NCI-H510A treated with DMSO at 0.1 percent for 48 hours (cell line): Measurements from ENCODE around the gene TRIML2.

Source experiments
- DNase-seq: peaks from one replicate; lab custom pipeline; 2025; lab: John Stamatoyannopoulos, UW

The TRIML2 gene, protein sequence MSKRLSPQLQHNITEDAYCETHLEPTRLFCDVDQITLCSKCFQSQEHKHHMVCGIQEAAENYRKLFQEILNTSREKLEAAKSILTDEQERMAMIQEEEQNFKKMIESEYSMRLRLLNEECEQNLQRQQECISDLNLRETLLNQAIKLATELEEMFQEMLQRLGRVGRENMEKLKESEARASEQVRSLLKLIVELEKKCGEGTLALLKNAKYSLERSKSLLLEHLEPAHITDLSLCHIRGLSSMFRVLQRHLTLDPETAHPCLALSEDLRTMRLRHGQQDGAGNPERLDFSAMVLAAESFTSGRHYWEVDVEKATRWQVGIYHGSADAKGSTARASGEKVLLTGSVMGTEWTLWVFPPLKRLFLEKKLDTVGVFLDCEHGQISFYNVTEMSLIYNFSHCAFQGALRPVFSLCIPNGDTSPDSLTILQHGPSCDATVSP

DNA sequence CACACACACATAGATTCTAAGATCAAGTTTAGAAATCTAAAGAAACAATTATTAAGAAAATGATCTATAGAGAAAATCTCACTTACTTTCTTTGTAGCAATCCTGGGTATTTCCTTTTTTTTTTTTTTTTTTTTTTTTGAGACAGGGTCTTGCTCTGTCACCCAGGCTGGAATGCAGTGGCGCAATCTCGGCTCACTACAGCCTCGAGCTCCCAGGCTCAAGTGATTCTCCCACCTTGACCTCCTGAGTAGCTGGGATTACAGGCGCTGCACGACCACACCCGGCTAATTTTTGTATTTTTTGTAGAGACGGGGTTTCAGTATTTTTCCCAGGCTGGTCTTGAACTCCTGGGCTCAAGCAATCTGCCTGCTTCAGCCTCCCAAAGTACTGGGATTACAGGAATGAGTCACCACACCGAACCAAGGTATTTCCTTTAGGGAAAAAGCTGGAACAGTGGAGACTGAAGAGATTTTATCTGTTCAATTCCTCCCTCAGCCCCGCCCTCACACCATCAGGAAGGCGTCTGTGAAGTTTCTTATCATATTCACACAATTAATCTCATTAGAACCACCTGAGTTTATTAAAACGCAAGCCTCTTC, at the start of gene TRIML2:
Gene TRIML2 (minus strand): TSS at position 447 of the 599 bp plus-strand sequence. CDS start 4,235 bp downstream, outside the sequence.
- DNase-seq, result no peak

DNA sequence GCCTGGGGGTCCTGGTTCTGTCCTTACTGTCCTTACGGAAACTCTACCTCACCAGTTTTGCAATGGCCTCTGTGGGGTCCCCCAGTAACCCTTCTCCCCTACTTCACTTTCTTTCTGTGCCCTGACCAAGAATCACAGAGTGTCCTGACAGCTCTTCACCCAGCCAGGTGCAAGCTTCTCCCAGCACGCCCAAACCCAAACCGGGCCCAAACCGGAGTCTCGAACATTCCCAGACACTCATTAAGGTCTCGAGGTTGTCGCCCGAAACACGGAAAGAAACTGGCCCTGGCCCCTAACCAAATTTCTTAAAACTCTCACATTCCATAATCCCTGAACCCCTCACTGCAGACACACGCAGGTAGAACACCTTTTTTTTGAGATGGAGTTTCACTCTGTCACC, 48.9 kb upstream of the TRIML2 start:
- DNase-seq, result no peak

DNA sequence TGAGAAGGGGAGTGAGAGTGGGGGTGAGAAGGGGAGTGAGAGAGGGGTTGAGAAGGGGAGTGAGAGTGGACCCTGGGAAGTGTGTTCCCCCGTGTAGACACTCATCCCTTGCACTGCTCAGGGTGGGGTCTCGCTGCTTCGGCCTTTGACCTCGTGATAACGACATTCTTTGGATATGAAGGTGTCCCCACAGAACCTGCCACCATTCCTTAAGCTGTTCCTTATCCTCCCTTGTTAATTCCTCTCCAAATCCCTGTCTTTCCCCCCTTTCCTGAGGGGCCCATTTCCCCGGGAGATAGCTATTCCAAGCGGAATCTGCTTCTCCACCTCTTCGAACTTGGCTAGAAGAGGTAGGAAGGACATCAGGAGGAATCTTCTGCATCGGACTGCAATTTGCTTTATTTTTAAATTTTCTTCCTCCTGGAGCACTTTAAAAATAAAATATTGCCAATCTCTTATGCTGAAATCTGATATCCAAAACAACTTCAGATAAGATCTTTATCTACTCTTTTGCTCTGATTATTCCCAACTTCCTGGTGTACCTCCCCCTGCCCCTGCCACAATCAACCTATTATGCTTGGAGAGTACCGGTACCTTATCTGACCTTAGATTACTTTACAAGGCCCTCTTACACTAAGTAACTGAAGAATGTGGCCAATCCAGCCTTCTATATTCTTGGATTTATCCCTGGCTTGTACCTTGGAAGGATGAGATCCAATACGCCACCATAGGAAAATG, 45.4 kb upstream of the TRIML2 start:
- DNase-seq, result no peak

DNA sequence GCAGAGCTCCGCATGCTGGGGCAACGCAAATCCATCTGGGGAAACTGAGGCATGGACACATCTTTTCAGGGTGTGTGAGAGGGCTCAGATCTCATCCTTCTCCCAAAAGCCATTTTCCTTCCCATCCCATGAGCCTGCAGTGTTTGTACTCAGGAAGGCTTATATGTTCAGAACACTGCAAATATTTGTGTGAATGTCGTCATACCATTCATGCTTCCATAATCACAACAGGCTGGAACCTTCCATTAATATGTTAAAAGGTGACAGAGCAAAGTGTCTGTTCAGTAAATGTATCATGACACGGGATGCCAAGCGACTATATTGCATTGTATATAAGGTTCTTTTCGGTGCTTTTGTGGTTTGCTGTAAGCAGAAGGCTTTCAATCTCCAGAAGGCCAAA, 38.4 kb upstream of the TRIML2 start:
- no peak for DNase-seq

DNA sequence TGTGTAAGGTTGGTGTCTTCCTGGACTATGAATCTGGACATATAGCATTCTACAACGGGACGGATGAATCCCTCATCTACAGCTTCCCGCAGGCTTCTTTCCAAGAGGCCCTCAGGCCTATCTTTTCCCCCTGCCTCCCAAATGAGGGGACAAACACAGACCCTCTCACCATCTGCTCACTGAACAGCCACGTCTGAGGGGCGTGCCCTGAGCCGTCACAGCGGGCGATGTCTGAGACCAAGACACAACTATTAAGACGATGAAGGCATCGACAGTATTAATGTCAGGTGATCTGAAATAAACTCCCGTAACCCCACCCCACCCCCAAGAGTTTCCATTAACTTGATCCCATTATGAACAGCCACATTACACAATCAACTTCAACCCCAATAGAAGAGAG, 37.8 kb upstream of the TRIML2 start:
- no peak for DNase-seq

DNA sequence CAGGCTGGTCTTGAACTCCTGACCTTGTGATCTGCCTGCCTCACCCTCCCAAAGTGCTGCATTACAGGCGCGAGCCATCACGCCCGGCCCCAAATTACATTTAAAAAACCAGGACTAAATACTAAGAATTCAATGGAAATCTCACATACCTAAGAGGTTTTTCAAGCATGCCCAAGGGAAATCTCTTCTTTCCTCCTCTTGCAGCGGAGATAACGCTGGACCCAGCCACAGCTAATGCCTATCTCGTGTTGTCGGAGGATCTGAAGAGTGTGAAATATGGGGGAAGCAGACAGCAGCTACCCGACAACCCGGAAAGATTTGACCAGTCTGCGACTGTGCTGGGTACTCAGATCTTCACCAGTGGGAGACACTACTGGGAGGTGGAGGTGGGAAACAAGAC, 37.2 kb upstream of the TRIML2 start:
- no peak for DNase-seq

DNA sequence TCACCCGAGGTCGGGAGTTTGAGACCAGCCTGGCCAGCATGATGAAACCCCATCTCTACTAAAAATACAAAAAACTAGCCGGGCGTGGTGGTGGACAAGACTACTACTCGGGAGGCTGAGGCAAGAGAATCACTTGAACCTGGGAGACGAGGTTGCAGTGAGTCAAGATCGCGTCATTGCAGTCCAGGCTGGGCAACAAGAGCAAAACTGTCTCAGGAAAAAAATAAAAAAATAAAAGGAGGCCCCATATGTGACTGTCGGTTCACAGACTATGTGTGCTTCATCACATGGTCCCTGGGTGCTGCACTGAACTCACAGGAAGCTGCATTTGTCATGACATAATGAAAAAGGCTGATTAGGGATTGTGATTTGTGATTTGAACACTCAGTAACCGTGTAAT, 36.2 kb upstream of the TRIML2 start:
- no peak for DNase-seq

DNA sequence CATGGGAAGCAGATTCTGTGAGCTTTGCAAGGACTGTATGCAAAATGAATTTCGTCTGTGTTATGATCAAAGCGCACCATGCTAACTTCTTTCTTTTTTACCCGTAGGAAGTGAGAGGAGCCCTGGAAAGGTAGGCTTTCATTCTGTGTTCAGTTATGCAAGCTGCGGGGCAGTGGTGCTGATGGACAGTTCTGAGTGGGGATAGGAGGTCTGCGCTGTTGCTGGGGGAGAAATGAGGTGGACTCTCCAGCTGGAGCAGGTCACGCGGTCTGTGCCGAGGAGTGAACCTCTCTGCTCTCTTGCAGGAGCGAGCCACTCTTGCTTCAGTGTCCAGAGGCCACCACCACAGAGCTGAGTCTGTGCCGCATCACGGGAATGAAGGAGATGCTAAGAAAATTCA, 34.3 kb upstream of the TRIML2 start:
- DNase-seq, result no peak

DNA sequence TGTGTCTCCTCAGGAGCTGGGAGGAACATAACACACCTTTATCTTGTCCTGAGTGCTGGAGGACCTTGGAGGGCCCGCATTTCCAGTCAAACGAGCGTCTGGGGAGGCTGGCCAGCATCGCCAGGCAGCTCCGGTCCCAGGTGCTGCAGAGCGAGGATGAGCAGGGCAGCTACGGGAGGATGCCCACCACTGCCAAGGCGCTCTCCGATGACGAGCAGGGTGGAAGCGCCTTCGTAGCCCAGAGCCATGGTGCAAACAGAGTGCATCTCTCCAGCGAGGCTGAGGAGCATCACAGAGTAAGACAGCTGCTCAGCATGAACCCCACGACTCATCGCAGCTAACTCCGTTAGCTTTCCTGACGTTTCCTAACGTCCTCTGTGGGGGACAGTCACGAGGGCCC, 30.3 kb upstream of the TRIML2 start:
- DNase-seq, result no peak

DNA sequence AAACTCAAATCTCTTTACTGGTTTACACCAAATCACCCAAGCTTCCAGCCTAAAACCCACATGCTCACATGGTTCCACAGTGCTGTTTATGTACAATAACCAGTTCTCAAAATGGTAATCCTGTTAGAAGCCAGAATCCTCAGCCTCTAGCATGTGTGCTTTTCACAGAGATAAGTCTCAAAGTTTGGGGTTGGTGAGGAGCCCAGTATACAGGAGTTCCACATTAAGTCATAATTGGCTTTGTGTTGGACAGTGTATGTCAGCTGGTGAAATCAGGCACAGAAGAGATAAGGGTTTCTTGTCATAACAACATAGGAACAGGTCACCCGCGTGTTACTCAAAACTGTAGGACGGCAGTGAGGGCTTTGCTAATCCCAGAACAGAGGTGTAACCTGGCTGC, 29.7 kb upstream of the TRIML2 start, which contains the start of gene TRIML1:
Gene TRIML1 (plus strand): TSS at position 301 of the 400 bp plus-strand sequence. CDS start 118 bp downstream, outside the sequence.
- DNase-seq, result no peak

DNA sequence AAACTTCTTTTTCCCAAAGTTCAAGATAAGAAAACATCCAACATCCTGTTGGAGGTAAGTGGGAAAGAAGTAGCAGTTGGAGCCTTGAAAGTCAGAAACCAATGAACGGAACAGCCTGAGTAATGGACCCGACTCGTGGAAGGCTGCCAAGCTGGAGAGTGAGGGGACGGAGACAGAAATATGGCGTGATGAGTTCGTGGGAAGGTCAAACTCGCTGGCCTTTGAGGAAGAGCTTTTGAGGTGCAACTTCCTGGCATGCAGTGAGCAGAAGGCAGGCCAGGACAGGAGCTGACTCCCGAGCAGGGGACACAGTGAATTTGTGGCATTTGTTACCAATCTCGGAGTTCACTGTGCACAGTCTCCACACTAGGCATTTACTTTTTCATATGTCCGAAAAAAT, 28.8 kb upstream of the TRIML2 start:
- DNase-seq, result no peak

DNA sequence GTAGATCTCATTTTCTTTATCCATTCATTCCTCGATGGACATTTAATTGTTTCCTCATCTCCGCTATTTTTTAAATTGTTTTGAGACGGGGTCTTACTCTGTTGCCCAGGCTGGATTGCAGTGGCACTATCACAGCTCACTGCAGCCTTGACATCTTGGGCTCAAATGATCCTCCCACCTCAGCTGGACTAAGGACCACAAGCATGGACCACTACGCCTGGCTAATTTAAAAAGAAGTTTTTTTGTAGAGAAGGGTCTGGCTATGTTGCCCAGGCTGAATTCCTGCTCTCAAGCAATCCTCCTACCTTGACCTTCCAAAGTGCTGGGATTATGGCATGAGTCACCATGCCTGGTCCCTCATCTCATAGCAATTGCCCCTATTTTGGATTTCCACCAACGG, 22.8 kb upstream of the TRIML2 start:
- DNase-seq, result no peak

DNA sequence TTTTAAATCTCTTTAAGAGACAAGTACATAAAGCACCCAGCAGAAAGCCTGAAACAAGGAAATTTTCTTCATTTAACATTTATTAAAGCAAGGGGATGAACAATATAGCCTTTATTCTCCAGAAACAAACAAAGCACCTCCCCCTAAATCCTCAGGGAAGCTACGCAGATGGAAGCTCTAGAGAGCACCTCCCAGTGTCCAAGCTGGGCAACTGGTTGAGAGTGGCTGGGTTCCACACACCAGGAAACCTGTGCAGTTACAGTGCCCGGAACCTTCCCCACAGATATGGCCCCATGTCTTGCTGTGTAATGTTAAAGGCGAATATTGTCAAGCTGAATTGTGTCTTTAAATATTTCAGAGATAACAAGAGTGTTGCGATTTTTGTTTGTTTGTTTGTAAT, 21.0 kb upstream of the TRIML2 start:
- DNase-seq, result no peak

DNA sequence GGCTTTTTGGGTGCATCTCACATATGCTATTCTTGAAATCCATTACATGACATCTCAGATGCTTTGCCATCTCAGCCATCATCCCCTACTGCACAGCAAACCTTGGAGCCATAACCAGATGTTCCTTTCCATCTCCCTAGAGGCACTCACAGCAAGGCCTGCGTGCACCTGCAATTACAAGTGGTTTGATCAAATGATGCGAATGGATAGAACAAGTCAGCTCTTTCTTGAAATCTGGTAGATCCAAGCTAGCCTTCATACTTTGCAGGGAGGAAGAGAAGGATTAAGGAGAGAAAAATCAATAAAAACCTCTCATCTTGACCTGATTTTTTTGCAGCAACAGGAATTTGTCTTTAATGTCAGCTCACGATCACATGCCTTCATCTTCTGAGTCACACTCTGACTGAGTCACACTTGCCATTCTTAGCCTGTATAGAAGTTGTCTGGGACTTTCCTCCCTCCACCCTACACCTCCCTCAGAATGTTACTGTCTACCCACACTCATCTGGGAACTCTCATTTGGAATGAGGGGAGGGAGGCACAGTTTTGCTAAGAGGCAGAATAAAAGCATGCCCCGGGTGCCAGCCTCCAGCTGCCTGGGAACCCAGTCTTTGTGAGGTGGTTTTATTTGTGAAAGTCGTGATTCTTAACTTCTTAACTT, 17.9 kb upstream of the TRIML2 start:
- DNase-seq, result no peak

DNA sequence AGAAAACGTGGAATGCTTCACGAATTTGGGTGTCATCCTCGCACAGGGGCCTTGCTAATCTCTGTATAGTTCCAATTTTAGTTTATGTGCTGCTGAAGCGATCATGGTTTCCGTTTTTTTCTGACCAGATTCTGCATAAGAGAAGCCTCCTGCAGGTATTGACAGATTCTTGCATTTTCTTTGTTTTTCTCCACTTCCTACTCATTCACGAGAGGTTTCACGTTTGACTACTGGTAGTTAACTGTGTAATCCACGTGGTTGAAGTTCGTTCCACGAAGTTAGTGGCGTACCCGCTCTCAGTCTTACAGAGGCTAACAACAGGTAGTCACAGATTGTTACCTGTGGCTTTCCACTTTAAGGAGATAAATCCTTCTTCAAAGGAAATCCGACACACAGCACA, 12.1 kb upstream of the TRIML2 start:
- DNase-seq, result no peak

DNA sequence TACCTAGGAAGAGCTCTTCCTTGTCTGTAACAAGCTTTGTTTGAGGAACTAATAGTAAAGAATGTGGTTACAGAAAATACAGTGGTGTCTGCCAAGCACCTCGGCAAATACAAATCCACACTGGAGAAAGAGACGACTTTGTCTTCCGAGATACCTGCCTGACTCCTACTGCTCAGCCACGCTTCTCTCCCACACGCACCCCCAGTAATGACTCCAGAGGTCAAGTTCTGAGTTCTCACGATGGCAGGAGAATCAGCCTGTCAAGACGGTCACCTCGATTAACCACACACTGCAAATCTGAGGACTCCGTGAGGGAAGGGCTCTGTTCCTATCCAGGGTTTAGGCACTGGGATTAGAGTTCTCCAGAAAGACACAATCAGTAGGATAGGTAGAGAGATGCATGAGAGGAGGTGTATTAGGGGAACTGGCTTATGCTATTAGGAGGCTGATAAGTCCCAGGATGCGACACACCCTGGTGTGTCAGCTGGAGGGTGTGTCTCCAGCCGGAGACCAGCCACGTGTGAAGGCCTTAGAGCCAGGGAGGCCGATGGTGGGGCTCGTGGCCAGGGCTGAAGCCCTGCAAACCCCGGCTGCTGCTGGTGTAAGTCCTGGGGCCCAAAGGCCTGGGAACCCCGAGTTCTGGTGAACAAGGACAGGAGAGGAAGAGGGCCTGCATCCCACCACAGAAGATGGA, 8.4 kb upstream of the TRIML2 start:
- DNase-seq, result no peak

DNA sequence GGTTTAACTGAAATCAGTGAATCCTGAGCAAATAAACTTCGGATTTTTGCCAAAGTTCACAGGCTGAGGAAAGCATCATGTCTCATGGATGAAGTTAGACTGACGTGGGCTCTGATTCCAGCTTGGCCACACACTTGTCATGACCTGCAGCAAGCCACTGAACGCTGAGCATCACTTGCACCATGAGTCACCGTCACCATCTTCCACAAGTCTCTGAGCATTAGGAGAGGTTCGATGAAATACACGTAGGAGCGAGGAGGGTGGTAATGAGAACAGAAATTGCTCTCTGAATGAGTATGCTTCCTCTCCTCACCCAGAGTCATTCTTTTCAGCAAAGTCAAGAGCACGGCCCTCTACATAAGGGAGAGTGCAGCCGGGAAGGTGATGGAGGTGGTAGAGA, 3.8 kb upstream of the TRIML2 start:
- DNase-seq, result no peak

DNA sequence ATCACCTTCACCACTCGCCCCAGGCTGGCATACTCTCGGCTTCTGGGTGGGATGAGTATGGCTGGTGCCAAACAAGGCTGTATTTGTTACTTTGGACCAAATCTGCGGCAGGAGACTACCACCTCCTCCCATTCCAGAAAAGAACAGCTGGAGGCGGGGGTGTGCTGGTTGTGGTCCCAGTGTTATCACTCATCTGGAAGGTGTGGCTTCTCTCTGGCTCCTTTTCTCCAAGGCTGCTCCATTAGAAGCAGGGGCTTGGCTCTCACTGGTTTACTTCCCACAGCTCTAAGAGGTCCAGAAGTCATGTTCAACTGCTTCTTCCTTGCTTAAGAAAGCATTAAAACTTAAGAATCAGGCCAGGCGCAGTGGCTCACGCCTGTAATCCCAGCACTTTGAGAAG, 2.6 kb upstream of the TRIML2 start:
- DNase-seq, result no peak

DNA sequence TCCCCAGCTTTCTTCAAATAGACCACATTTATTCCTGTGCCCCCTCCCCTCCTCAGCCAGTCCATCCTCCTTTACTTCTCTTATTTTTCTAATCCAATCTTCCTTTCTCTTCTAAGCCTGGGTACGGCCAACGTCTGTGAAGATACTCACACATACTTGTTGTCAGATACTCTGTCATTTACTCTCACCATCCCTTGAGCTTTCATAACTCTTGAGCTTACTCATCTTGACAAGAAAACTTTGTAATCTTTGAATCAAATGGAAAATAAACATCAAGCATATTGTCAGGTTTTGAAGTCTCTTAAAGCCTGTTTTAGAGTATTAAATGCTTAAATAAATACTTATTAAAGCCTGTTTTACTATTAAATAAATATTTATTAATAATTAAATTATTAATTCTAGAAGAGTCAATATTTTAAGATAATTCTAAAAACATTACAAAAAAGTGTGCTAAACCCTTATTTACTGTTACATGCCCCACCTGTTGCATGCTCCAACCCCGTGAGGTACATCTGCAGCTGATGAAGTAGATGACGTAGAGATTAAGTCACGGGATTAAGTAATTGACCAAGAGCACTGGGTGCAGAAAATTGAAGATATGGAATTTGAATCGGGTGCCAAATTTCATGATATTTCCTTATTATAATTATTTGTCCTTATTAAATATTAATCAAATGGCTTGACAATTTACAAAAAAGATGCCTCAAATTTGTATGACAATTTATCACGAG, 1.5 kb upstream of the TRIML2 start:
- no peak for DNase-seq

DNA sequence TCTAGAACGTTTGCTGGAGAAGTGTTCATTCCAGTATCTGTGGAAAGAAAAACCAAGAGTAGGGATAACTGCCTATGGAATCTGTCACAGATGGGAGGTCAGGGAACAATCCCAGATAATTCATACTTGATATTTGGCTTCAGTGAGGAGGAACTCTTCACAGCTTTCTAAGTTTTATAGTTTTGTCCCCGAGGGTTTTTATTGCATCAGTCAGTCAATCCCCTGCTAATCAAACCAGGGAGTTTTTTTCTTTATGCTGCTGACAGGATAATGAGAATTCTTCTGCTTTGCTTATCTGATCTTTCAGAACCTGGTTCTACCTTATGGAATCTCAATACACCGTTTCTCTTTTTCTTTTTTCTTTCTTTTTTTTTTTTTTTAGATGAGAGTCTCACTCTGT, 633 bp upstream of the TRIML2 start:
- no peak for DNase-seq
